ENCODE results near the gene AIDA. TPM values are rescaled to one million over a fixed set of nuclear protein-coding genes. Genes with fewer than 3 reads are reported as not detected.
A peak's percentile ranks its signal among the peaks of the same experiment; 100 is the strongest.
"Not testable (repeated sequence)": the region's sequence is repeated elsewhere in the genome, so short reads cannot be mapped to it uniquely, and the experiment has no call there.

AIDA gene, protein sequence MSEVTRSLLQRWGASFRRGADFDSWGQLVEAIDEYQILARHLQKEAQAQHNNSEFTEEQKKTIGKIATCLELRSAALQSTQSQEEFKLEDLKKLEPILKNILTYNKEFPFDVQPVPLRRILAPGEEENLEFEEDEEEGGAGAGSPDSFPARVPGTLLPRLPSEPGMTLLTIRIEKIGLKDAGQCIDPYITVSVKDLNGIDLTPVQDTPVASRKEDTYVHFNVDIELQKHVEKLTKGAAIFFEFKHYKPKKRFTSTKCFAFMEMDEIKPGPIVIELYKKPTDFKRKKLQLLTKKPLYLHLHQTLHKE
- total RNA-seq, result 10 to 100 TPM; 69.6 to 73.6 TPM

DNA sequence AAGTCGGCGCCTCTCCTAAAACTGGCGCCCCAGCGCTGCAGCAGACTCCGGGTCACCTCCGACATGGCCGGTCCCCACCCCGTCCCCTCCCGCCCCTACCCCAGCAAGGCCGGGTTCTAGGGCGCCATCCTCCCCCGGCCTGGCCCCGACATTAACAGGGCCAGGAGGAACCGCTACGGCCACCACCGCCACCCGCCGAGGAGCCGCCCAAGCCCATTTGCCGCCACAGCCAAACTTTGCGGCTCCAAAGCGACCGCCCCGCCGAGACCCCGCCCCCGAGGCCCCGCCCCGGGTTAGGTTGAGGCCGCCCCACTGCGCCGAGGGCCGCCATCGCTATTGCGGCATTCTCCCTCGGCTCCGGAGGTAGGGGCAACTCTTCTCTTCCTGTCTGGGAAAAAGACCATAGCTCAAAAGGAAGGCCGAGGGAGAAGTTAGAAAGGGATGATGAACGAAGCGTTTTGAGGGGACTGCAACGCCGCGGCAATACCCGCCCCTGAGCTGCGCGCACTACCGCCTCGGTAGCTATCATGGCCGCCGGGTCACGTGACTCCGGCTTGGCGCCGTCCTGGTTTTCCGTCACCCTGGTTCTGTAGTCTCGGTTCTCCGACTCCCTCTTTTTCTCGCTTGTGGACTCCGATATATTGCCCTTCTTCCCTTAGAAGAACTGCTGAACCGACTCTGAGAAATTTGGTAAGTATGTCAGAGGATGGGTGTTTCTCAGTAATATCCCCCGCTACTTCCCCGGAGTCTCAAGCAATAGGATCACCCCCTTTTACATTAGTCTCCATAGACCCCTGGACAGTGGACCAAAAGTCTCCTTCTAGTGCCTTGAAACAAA, at the start of gene AIDA, which contains the start of gene BROX:
Gene AIDA (minus strand): TSS at position 239 of the 838 bp plus-strand sequence. CDS start 174 bp downstream, at position 65.
Gene BROX (plus strand): TSS at position 312 of the 838 bp plus-strand sequence. CDS start 3,136 bp downstream, outside the sequence.
- Mint-ChIP-seq H3K9me3 (no peaks in the 10 kb centered on the region), H3K4me3 (peak within 1 kb of the TSS; percentile 100), H3K36me3 (peaks cover 44% of the 10 kb centered on the region), H3K4me1 (peaks cover 44% of the 10 kb centered on the region), H3K27me3 (no peaks in the 10 kb centered on the region), H3K27ac (peak within 1 kb of the TSS; percentile 97)
- peak; percentile 95 for DNase-seq

- H3K27ac Mint-ChIP-seq, result no peak overlapping the region
- no peaks in the 10 kb centered on the region for H3K36me3 Mint-ChIP-seq
- H3K4me1 Mint-ChIP-seq, result no peaks in the 10 kb centered on the region
- peaks cover 15% of the 10 kb centered on the region for H3K27me3 Mint-ChIP-seq
- DNase-seq, result no peak
- no peak overlapping the region for H3K4me3 Mint-ChIP-seq
- H3K9me3 Mint-ChIP-seq, result peaks cover 8% of the 10 kb centered on the region
These were observed 48.8 kb upstream of the AIDA start for GRCh38 chr1:222761083-222761482.

DNA sequence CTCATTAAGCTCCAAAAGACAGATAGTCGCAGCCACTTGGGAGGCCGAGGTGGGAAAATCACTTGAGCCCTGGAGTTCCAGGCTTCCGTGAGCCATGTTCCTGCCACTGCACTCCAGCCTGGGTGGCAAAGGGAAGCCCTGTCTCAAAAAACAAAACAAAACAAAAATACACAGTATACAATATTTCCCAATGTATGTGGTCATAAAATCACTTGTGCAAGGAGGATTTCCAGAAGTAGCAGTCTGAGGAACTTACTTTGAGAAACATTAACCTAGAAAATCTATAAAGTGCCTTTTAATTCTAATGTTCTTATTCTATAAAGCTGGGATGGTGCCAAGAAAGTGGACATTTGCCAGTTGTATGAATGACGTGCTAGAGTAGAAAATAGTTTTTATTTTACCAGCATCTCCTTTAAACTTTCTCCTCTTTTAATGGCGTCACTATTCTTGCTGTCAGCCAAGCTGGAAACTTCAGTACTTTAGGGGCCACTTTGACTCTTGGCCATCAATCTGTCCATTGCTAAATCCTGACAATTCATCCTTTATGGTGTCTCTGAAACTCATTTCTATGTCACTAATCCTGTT, 47.3 kb upstream of the AIDA start:
- H3K4me3 Mint-ChIP-seq, result no peak overlapping the region
- peaks cover 2% of the 10 kb centered on the region for H3K9me3 Mint-ChIP-seq
- no peak for DNase-seq
- H3K27ac Mint-ChIP-seq, result no peak overlapping the region
- H3K36me3 Mint-ChIP-seq, result no peaks in the 10 kb centered on the region
- H3K27me3 Mint-ChIP-seq, result peaks cover 11% of the 10 kb centered on the region
- no peaks in the 10 kb centered on the region for H3K4me1 Mint-ChIP-seq

DNA sequence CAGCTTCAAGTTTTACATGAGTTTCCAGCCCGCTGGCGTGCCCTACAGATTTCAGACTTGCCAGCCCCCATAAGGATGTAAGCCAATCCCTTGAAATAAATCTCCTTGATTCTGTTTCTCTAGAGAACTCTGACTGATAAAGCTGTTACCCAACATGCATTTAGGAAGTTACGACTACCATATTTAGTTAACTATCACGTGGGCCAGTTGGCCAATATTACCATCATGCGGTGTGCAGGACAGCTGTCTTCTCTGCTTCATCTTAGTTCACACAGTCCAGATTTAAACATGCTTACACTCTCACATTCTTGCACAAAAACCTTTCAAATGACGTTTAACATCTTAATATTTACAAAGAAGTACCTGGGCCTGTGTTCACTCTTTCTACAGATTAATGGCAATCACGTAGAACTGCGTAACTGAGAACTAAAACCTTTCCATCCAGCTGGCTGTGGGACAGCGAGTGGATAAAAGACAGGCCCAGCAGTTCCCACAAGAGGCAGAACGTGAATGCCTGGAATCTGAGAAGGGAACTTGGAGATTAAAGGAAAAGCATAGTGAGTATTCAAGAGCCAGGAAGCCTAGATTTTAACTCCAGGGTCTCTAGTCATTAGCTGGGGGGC, 45.5 kb upstream of the AIDA start:
- Mint-ChIP-seq H3K27ac (no peak overlapping the region), H3K9me3 (peaks cover 2% of the 10 kb centered on the region), H3K36me3 (no peaks in the 10 kb centered on the region), H3K4me3 (no peak overlapping the region), H3K27me3 (peaks cover 11% of the 10 kb centered on the region), H3K4me1 (no peaks in the 10 kb centered on the region)
- no peak for DNase-seq

GRCh38 chr1:222754366-222755139, 42.3 kb upstream of the AIDA start:
- no peaks in the 10 kb centered on the region for H3K36me3 Mint-ChIP-seq
- DNase-seq, result no peak
- H3K27ac Mint-ChIP-seq, result no peak overlapping the region
- H3K9me3 Mint-ChIP-seq, result no peaks in the 10 kb centered on the region
- no peak overlapping the region for H3K4me3 Mint-ChIP-seq
- H3K4me1 Mint-ChIP-seq, result no peaks in the 10 kb centered on the region
- H3K27me3 Mint-ChIP-seq, result peaks cover 3% of the 10 kb centered on the region

DNA sequence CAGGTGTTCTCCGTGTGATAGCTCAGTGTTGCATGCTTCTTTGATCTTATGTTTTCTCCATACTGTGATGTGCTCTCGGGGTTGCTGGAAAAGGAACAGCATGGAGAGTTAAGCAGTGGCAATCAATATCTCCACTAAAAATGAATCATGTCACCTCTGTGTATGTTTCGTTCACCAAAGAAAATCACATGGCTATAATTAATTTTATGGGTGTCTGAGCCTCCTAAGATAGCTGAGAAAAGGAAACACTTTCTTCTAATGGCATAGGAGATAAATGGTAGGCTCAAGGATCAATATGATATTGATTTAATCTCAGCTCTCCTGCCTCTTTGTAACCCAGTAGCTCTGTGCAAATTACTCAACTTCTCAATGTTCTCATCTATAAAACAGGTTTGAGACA, 39.0 kb upstream of the AIDA start:
- Mint-ChIP-seq H3K27ac (no peak overlapping the region), H3K4me1 (no peaks in the 10 kb centered on the region), H3K27me3 (no peaks in the 10 kb centered on the region), H3K36me3 (no peaks in the 10 kb centered on the region), H3K9me3 (no peaks in the 10 kb centered on the region), H3K4me3 (no peak overlapping the region)
- no peak for DNase-seq

DNA sequence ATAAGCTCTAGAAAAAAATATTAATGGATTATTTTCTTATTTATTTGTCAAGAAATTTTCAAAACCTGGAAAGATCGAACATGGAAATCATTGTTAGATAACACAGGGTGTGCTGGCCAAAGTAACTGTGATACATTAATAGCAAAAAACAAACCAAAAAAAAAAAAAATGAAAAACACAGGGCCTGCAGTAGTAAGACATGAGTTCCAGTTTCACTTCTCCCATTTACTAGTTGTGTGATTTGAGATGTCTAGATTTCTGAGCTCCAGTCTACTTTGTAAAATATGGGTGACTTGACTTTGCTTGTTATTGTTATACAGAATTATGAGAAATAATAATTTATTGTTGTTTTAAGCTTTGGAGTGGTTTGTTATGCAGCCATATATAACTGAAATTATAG, 38.4 kb upstream of the AIDA start:
- H3K4me3 Mint-ChIP-seq, result no peak overlapping the region
- H3K27ac Mint-ChIP-seq, result no peak overlapping the region
- H3K36me3 Mint-ChIP-seq, result no peaks in the 10 kb centered on the region
- no peaks in the 10 kb centered on the region for H3K4me1 Mint-ChIP-seq
- H3K27me3 Mint-ChIP-seq, result no peaks in the 10 kb centered on the region
- H3K9me3 Mint-ChIP-seq, result no peaks in the 10 kb centered on the region
- no peak for DNase-seq

GRCh38 chr1:222749927-222750326, 37.6 kb upstream of the AIDA start:
- H3K4me1 Mint-ChIP-seq, result no peaks in the 10 kb centered on the region
- H3K4me3 Mint-ChIP-seq, result no peak overlapping the region
- H3K36me3 Mint-ChIP-seq, result no peaks in the 10 kb centered on the region
- no peak for DNase-seq
- no peak overlapping the region for H3K27ac Mint-ChIP-seq
- no peaks in the 10 kb centered on the region for H3K27me3 Mint-ChIP-seq
- no peaks in the 10 kb centered on the region for H3K9me3 Mint-ChIP-seq

DNA sequence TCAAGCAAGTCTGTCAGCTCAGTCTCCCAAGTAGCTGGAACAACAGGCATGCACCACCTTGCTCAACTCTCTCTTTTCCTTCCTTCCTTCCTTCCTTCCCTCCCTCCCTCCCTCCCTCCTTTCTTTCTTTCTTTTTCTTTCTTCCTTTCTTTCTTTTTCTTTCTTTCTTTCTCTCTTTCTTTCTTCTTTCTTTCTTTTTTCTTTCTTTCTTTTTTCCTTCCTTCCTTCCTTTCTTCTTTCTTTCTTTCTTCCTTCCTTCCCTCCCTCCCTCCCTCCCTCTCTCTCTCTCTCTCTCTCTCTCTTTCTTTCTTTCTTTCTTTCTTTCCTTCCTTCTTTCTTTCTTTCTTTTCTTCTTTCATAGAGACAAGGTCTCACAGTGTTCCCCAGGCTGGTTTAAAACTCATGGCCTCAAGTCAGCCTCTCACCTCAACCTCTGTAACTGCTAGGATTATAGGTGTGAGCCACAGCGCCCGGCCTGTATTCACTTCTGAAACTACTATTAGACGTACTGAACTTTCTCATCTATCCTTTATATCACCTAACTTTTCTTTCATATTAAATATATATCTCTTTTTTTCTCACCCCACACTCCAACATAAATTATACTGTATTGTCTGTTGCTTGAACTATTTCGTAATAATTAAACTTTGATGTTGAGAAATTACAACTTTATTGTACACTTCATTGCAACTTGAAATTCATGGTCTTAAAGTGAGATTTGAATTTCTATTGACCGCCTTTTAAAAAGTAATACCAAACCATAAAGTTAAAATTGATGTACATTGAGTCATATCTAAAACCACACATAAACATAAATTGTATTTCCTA, 29.6 kb upstream of the AIDA start:
- not testable (repeated sequence) for DNase-seq, H3K27ac Mint-ChIP-seq, H3K9me3 Mint-ChIP-seq, H3K27me3 Mint-ChIP-seq, H3K4me1 Mint-ChIP-seq, H3K36me3 Mint-ChIP-seq, H3K4me3 Mint-ChIP-seq

DNA sequence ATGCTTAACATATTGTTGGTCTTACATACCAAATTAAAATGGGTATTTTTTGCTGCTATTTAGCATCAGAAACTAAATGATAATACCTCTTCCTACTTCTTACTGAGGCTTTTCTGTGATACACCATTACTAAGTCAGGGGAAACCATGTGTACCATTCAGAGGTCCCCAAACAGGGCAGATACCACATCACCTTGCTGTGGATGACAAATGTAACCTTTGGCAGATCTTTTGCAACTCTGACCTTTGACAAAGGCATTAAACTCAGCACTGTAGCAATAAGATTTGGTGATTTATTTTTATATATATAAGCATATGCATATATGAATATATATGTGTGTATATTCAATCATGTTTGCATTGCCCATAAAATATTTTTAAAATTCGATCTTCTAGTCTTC, 27.6 kb upstream of the AIDA start:
- H3K9me3 Mint-ChIP-seq, result no peaks in the 10 kb centered on the region
- no peaks in the 10 kb centered on the region for H3K36me3 Mint-ChIP-seq
- H3K27me3 Mint-ChIP-seq, result no peaks in the 10 kb centered on the region

GRCh38 chr1:222739465-222739864, 27.2 kb upstream of the AIDA start:
- no peak for DNase-seq
- Mint-ChIP-seq H3K27me3 (no peaks in the 10 kb centered on the region), H3K36me3 (peaks cover under 1% of the 10 kb centered on the region), H3K9me3 (no peaks in the 10 kb centered on the region), H3K27ac (no peak overlapping the region), H3K4me1 (no peaks in the 10 kb centered on the region), H3K4me3 (no peak overlapping the region)

More for the DNA sequence above, 27.6 kb upstream of the AIDA start:
- H3K27ac Mint-ChIP-seq, result no peak overlapping the region
- H3K4me1 Mint-ChIP-seq, result no peaks in the 10 kb centered on the region
- DNase-seq, result no peak
- no peak overlapping the region for H3K4me3 Mint-ChIP-seq

DNA sequence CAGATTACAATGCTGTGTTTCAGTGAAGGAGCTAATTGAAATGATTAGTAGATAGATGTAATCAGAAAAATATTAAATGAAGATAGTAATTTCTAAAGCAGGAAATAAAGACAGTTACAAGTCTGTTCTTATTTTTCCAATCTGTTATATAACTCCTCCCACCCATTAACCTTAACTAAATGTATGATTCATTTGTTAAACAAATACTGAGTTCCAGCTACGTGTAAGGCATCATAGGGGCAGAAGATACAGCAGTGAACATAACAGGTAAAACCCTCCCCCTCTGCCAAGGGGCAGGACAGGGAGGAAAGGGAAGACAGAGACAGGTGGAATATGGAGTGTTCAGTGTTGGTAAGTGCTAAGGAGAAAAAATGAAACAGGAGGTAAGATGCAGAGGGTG, 24.7 kb upstream of the AIDA start, which contains the start of gene FAM177B:
Gene FAM177B (plus strand): TSS at position 231 of the 400 bp plus-strand sequence. CDS start 9,344 bp downstream, outside the sequence.
- H3K4me1 Mint-ChIP-seq, result peaks cover 6% of the 10 kb centered on the region
- H3K27ac Mint-ChIP-seq, result no peak within 1 kb of the TSS
- H3K27me3 Mint-ChIP-seq, result no peaks in the 10 kb centered on the region
- no peak for DNase-seq
- H3K9me3 Mint-ChIP-seq, result no peaks in the 10 kb centered on the region
- H3K4me3 Mint-ChIP-seq, result no peak within 1 kb of the TSS
- peaks cover 4% of the 10 kb centered on the region for H3K36me3 Mint-ChIP-seq

DNA sequence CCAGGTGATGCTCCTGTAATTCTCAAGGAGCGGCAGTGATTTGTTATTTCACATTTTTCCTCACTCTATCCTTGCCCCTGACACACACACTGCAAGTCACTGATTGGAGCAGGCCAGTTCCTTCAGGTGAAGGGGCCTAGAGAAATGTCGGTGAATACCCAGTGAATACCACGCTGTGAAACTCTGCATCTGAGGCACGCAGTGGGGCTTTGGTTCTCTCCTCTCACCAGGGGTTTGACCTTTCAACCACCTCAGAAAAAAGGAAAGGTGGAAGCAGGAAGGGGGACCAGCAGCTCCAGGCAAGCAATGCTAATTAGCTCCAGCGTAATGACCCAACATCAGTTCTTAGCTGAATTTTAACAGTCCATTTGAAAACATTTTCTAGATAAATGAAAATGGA, 24.2 kb upstream of the AIDA start:
- Mint-ChIP-seq H3K36me3 (peaks cover 7% of the 10 kb centered on the region), H3K27me3 (no peaks in the 10 kb centered on the region), H3K4me1 (peaks cover 9% of the 10 kb centered on the region), H3K4me3 (no peak overlapping the region), H3K27ac (no peak overlapping the region), H3K9me3 (no peaks in the 10 kb centered on the region)
- no peak for DNase-seq

DNA sequence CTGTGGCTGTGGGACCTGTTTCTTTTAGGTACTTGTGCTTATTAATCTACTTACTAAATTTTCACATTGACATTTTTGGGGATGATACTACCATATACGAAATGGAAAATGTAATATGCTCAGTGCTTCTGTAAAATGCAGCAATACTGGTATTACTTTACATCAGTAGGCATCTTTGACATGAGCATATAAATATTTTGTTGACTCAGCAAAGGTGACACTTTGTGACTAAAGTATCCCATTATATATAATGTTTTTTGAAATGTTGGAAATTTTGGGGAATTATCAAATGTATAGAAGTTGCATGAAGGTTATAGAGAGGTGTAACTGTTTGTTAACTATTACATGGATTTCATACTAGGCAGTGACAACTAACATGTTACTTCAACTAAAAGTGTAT, 22.4 kb upstream of the AIDA start:
- Mint-ChIP-seq H3K9me3 (no peaks in the 10 kb centered on the region), H3K27ac (no peak overlapping the region), H3K4me1 (peaks cover 12% of the 10 kb centered on the region)

More for the DNA sequence above, 22.4 kb upstream of the AIDA start:
- H3K4me3 Mint-ChIP-seq, result no peak overlapping the region
- peaks cover 13% of the 10 kb centered on the region for H3K36me3 Mint-ChIP-seq
- DNase-seq, result no peak
- no peaks in the 10 kb centered on the region for H3K27me3 Mint-ChIP-seq
